Neural cell (in vitro differentiated cells): Measurements from ENCODE around the gene TMEM53. TPM values are rescaled to one million over a fixed set of nuclear protein-coding genes. Genes with fewer than 3 reads are reported as not detected.
"Not testable (repeated sequence)": the region's sequence is repeated elsewhere in the genome, so short reads cannot be mapped to it uniquely, and the experiment has no call there.

Experiments
- H2AFZ ChIP-seq: fragments of 200-600, 300-800 bp; sonication (generic), shearing (Covaris generic); 2 replicates; pipeline ENCODE4 v1.6.0; 2014; ENCODE audit warnings: low read depth, mild to moderate bottlenecking, antibody characterized with exemption, low read length, moderate library complexity
- H3F3A ChIP-seq: fragments of 200-600 bp; shearing (Covaris generic); 2 replicates; pipeline ENCODE4 v1.6.1; 2016; ENCODE audit warnings: mild to moderate bottlenecking, moderate library complexity, mixed read lengths, antibody characterized with exemption, low read length; ENCODE audit not compliant: insufficient read depth, poor library complexity, severe bottlenecking
- H3K27ac ChIP-seq: fragments of 200-600, 300-800 bp; sonication (generic), shearing (Covaris generic); 2 replicates; pipeline ENCODE4 v1.5.1; 2014; ENCODE audit warnings: mild to moderate bottlenecking, low read length, moderate library complexity
- H3K27me3 ChIP-seq: fragments of 300-800, 200-600 bp; sonication (generic), shearing (Covaris generic); 2 replicates; pipeline ENCODE4 v1.6.0; 2014; ENCODE audit warnings: mild to moderate bottlenecking, low read depth, low read length, moderate library complexity; ENCODE audit not compliant: insufficient read depth
- H3K36me3 ChIP-seq: fragments of 300-800, 200-600 bp; sonication (generic), shearing (Covaris generic); 2 replicates; pipeline ENCODE4 v1.5.1; 2014; ENCODE audit warnings: mild to moderate bottlenecking, antibody characterized with exemption, low read length, moderate library complexity; ENCODE audit not compliant: insufficient read depth
- H3K4me2 ChIP-seq: fragments of 300-800, 200-600 bp; sonication (generic), shearing (Covaris generic); 2 replicates; pipeline ENCODE4 v1.6.0; 2014; ENCODE audit warnings: mild to moderate bottlenecking, low read length
- H3K4me3 ChIP-seq: fragments of 300-800, 200-600 bp; sonication (generic), shearing (Covaris generic); 2 replicates; pipeline ENCODE4 v1.5.1; 2014; ENCODE audit warnings: mild to moderate bottlenecking, low read length, moderate library complexity
- H3K79me2 ChIP-seq: fragments of 200-600 bp; shearing (Covaris generic); replicated peaks from 2 replicates; pipeline ENCODE4 v1.6.0; 2014; ENCODE audit warnings: mild to moderate bottlenecking, low read length, moderate library complexity; ENCODE audit not compliant: insufficient read depth
- H3K9ac ChIP-seq: fragments of 300-800, 200-600 bp; sonication (generic), shearing (Covaris generic); 2 replicates; pipeline ENCODE4 v1.6.1; 2016; ENCODE audit warnings: mild to moderate bottlenecking, low read length, mixed read lengths
- H3K9me2 ChIP-seq: fragments of 200-600 bp; shearing (Covaris generic); 2 replicates; pipeline ENCODE4 v1.6.1; 2016; ENCODE audit warnings: mild to moderate bottlenecking, low read length, mixed read lengths; ENCODE audit not compliant: insufficient read depth
- H3K9me3 ChIP-seq: fragments of 200-600, 300-800 bp; sonication (generic), shearing (Covaris generic); 2 replicates; pipeline ENCODE4 v1.6.1; 2016; ENCODE audit warnings: mild to moderate bottlenecking, mixed run types, low read length, moderate library complexity, mixed read lengths
- H4K20me1 ChIP-seq: fragments of 200-600 bp; shearing (Covaris generic); 2 replicates; pipeline ENCODE4 v1.6.1; 2016; ENCODE audit warnings: mild to moderate bottlenecking, mixed run types; ENCODE audit not compliant: insufficient read depth
- EP300 ChIP-seq: fragments of 450-650 bp; conservative IDR thresholded peaks from 2 replicates; pipeline ENCODE4 v1.6.1; 2014; ENCODE audit warnings: antibody characterized with exemption, mild to moderate bottlenecking, moderate library complexity; ENCODE audit not compliant: poor library complexity, severe bottlenecking
- EZH2 ChIP-seq: fragments of 200-600, 300-800 bp; shearing (Covaris generic), sonication (generic); IDR thresholded peaks from 2 replicates; pipeline ENCODE4 v1.6.1; 2014; ENCODE audit warnings: antibody characterized with exemption, low read length, borderline replicate concordance, mild to moderate bottlenecking; ENCODE audit not compliant: insufficient read depth, poor library complexity, severe bottlenecking
- MXI1 ChIP-seq: fragments of 450-650 bp; conservative IDR thresholded peaks from 2 replicates; pipeline ENCODE4 v1.6.1; 2014; ENCODE audit warnings: antibody characterized with exemption, mild to moderate bottlenecking; ENCODE audit not compliant: poor library complexity, severe bottlenecking
- POLR2AphosphoS5 ChIP-seq: IDR thresholded peaks from 2 replicates; pipeline ENCODE4 v1.6.1; 2012
- REST ChIP-seq: IDR thresholded peaks from 2 replicates; pipeline ENCODE4 v1.6.1; 2012; ENCODE audit warnings: borderline replicate concordance
- SMC3 ChIP-seq: fragments of 450-650 bp; conservative IDR thresholded peaks from 2 replicates; pipeline ENCODE4 v1.6.1; 2014; ENCODE audit warnings: antibody characterized with exemption, mild to moderate bottlenecking, moderate library complexity; ENCODE audit not compliant: poor library complexity
- TAF1 ChIP-seq: IDR thresholded peaks from 2 replicates; pipeline ENCODE4 v1.6.1; 2012; ENCODE audit warnings: low read depth
- polyA plus RNA-seq: library from polyadenylated mRNA; depleted of rRNA; stranded (reverse); fragments of >200 nt; gene quantifications from 2 replicates; pipeline ENCODE4 v1.2.3, GENCODE V29; 2014
- TF ChIP-seq, protein P1 (sequence below): fragments of 450-650 bp; IDR thresholded peaks from 2 replicates; pipeline ENCODE4 v1.5.1; 2014; ENCODE audit warnings: antibody characterized with exemption, mild to moderate bottlenecking, moderate library complexity; ENCODE audit not compliant: poor library complexity, severe bottlenecking

Gene TMEM53
- polyA plus RNA-seq, 1 donor from 2014 or later: 13.4 TPM

GRCh38 chr1:44672254-44672955 is 1.9 kb downstream of the TMEM53 start:
- no peak overlapping the region for H3K9ac ChIP-seq
- H4K20me1 ChIP-seq: no peaks in the 10 kb centered on the region
- no peak for TF ChIP-seq EP300
- H3F3A ChIP-seq: no peaks in the 10 kb centered on the region
- H2AFZ ChIP-seq: no peak overlapping the region
- H3K9me3 ChIP-seq: no peaks in the 10 kb centered on the region
- no peaks in the 10 kb centered on the region for H3K27me3 ChIP-seq
- no peak overlapping the region for H3K4me3 ChIP-seq
- no peaks in the 10 kb centered on the region for H3K9me2 ChIP-seq
- no peaks in the 10 kb centered on the region for H3K79me2 ChIP-seq
- no peak overlapping the region for H3K27ac ChIP-seq
- H3K36me3 ChIP-seq: no peaks in the 10 kb centered on the region
- H3K4me2 ChIP-seq: no peak overlapping the region

DNA sequence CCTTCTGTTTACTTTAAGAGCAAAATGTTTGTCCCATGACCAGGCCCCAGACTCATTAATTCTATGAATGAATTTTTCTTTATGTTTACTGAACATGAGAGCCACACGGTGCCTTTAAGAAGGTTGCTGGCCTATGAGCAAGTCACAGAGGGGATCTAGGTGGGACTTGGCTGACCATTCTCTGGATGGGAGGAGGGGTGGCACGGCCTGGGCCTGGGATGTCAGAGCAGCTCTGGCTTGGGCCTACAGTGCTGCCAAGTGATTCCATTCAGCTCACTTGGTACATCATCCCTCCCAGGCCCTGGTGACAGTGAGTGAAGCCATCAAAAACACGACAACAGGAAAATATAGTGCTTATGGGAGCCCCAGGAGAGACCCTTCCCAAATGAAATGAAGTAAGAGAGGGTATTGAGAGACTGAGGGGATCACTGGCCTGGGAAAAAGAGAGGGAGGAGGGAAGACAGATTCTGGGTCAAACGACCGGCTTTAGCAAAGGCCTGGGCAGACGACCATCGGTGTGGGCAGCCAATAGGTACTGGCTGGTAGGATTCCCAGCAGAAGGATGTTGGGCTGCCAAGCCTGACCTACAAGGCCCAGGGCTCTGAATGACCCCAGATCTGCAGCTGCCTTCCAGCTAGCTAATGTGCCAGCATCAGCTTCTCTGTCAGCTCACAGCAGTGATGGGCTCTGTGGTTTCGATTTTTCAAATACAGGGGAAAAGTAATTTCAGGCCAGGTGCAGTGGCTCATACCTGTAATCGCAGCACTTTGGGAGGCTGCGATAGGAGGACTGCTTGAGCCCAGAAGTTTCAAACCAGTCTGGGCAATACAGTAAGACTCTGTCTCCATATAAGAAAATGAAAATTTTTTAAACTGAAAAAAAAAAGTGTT is 3.3 kb downstream of the TMEM53 start:
- Histone ChIP-seq H3K4me2 (no peak overlapping the region), H3K4me3 (no peak overlapping the region), H3K27ac (no peak overlapping the region), H2AFZ (no peak overlapping the region), H3K9ac (no peak overlapping the region), H4K20me1 (no peaks in the 10 kb centered on the region), H3K79me2 (no peaks in the 10 kb centered on the region), H3K27me3 (no peaks in the 10 kb centered on the region), H3K36me3 (no peaks in the 10 kb centered on the region), H3K9me2 (no peaks in the 10 kb centered on the region), H3K9me3 (no peaks in the 10 kb centered on the region), H3F3A (no peaks in the 10 kb centered on the region)
- TF ChIP-seq, protein P1, sequence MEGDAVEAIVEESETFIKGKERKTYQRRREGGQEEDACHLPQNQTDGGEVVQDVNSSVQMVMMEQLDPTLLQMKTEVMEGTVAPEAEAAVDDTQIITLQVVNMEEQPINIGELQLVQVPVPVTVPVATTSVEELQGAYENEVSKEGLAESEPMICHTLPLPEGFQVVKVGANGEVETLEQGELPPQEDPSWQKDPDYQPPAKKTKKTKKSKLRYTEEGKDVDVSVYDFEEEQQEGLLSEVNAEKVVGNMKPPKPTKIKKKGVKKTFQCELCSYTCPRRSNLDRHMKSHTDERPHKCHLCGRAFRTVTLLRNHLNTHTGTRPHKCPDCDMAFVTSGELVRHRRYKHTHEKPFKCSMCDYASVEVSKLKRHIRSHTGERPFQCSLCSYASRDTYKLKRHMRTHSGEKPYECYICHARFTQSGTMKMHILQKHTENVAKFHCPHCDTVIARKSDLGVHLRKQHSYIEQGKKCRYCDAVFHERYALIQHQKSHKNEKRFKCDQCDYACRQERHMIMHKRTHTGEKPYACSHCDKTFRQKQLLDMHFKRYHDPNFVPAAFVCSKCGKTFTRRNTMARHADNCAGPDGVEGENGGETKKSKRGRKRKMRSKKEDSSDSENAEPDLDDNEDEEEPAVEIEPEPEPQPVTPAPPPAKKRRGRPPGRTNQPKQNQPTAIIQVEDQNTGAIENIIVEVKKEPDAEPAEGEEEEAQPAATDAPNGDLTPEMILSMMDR: no peak
- TF ChIP-seq EZH2: no peak

DNA sequence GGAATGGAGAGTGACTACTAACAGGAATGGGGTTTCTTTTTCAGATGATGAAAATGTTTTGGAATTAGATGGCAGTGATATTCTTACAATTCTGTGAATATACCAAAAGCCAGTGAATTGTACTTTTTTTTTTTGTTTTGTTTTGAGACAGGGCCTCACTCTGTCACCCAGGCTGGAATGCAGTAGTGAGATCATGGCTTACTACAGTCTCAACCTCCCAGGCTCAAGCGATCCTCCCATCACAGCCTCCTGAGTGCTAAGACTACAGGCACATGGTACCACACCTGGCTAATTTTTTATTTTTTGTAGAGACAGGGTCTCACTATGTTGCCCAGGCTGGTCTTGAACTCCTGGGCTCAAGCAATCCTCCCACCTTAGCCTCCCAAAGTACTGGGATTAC is 7.6 kb downstream of the TMEM53 start:
- not testable (repeated sequence) for H4K20me1 ChIP-seq, H3K9me3 ChIP-seq

GRCh38 chr1:44664730-44665370 is 9.4 kb downstream of the TMEM53 start:
- TF ChIP-seq REST (no peak), EP300 (no peak), MXI1 (no peak), SMC3 (no peak), POLR2AphosphoS5 (no peak), TAF1 (no peak), EZH2 (no peak)
- no peaks in the 10 kb centered on the region for H3K27me3 ChIP-seq
- no peak overlapping the region for H3K4me3 ChIP-seq
- no peak overlapping the region for H3K9ac ChIP-seq
- H3K79me2 ChIP-seq: no peaks in the 10 kb centered on the region
- no peaks in the 10 kb centered on the region for H3K9me3 ChIP-seq
- no peak overlapping the region for H3K4me2 ChIP-seq
- H3K27ac ChIP-seq: no peak overlapping the region
- H3K36me3 ChIP-seq: no peaks in the 10 kb centered on the region
- H4K20me1 ChIP-seq: no peaks in the 10 kb centered on the region
- no peaks in the 10 kb centered on the region for H3K9me2 ChIP-seq
- no peak overlapping the region for H2AFZ ChIP-seq
- no peaks in the 10 kb centered on the region for H3F3A ChIP-seq

More for the DNA sequence above, 7.6 kb downstream of the TMEM53 start:
- H3K9ac ChIP-seq, H3K27me3 ChIP-seq, H3K27ac ChIP-seq, H3K4me3 ChIP-seq, H2AFZ ChIP-seq, H3K9me2 ChIP-seq, H3K36me3 ChIP-seq, H3K79me2 ChIP-seq, H3F3A ChIP-seq, H3K4me2 ChIP-seq: not testable (repeated sequence)
